Measurements from ENCODE around the gene CYP8B1. TPM values are rescaled to one million over a fixed set of nuclear protein-coding genes. Genes with fewer than 3 reads are reported as not detected.
A peak's percentile ranks its signal among the peaks of the same experiment; 100 is the strongest.

The CYP8B1 gene
- total and polyA plus RNA-seq, 2 donors: 0.10 TPM; not detected in 1

DNA sequence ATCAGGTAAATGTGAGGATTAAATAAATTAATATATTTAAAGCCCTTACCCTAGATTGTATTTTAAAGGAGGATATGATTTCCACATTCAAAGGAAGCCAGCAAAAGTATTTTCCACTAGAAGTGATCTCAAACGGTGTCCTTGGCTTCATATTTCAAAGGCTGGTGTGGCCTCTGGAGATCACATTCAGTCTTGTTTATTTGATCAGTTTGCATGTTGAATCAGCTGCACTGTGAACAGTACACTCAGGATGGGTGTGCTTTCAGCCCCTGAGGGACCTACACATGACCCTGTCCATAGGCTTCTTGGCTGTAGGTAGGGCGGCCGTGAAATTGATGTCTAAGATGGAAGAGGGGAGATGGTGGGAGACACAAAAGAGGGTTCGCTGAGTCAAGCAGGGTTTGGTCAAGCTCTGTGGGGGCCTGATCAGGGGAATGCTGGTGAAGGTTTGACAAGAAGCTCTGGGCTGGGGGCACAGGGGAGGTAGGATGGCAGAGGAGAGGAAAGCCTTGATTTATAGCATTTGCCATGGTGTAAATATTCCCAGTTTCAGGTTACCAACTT lies 21.9 kb downstream of the CYP8B1 start:
- no peaks in the 10 kb centered on the region for H3K36me3 ChIP-seq (ENCODE audit: insufficient read depth)
- no peak overlapping the region for H3K27ac ChIP-seq (ENCODE audit: low read depth)
- 76% methylated on average over 4 of the region's 4 CpGs for WGBS
- no peak for DNase-seq (ENCODE audit: extremely low spot score)
- H3K4me3 ChIP-seq (ENCODE audit: low read depth, low read length): no peak overlapping the region
- H3K4me1 ChIP-seq (ENCODE audit: insufficient read depth): no peaks in the 10 kb centered on the region

DNA sequence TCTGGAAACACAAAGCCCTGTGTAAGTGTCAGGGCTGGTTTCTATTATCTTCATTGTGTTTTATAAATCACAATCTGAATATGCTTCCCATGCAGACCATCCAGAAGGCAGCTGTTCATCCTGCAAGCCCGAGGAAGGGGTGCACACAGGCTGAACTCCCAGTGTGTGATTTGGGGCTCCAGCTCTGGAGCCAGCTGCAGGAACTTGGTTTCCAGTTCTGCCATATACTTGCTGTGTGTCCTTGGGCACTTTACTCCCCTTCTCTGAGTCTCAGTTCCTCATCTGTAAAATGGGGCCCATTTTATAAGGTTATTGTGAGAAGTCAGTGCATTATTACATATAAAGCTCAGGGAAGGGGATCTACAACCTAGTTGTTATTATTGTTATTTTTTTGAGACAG lies 22.6 kb downstream of the CYP8B1 start:
- 53% methylated on average over 1 of the region's 1 CpG for WGBS
- no peaks in the 10 kb centered on the region for H3K4me1 ChIP-seq (ENCODE audit: insufficient read depth)
- H3K27ac ChIP-seq (ENCODE audit: low read depth): no peak overlapping the region
- H3K36me3 ChIP-seq (ENCODE audit: insufficient read depth): no peaks in the 10 kb centered on the region
- no peak for DNase-seq (ENCODE audit: extremely low spot score)
- H3K4me3 ChIP-seq (ENCODE audit: low read depth, low read length): no peak overlapping the region

DNA sequence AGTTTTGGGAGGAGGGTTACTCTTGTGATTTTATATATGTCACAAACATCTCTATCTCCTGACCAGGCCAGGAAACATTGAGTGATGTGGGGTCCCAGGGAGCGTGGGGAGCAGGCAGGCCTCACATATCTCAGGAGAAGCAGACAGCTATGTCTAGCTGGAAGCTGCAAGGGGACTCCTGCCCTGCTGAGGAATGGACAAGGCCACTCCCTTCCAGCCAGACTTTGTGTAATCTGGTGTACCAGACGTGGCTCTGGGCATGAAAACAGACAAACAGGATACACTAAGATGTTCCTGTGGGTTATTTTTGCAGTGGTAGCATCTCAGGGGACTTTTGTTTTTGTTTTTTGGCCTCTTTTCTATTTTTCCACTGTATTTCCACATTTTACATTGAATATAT lies 23.2 kb downstream of the CYP8B1 start:
- H3K27ac ChIP-seq (ENCODE audit: low read depth): no peak overlapping the region
- 42% methylated on average over 2 of the region's 2 CpGs for WGBS

GRCh38 chr3:42851228-42851834 lies 24.3 kb downstream of the CYP8B1 start:
- no peak overlapping the region for H3K27ac ChIP-seq (ENCODE audit: low read depth)
- no peak for DNase-seq (ENCODE audit: extremely low spot score)
- H3K4me1 ChIP-seq (ENCODE audit: insufficient read depth): no peaks in the 10 kb centered on the region
- H3K4me3 ChIP-seq (ENCODE audit: low read depth, low read length): no peak overlapping the region
- no peaks in the 10 kb centered on the region for H3K36me3 ChIP-seq (ENCODE audit: insufficient read depth)
- 87% methylated on average over 6 of the region's 6 CpGs for WGBS

More for the DNA sequence above, 23.2 kb downstream of the CYP8B1 start:
- Histone ChIP-seq H3K4me1 (ENCODE audit: insufficient read depth) (no peaks in the 10 kb centered on the region), H3K36me3 (ENCODE audit: insufficient read depth) (no peaks in the 10 kb centered on the region), H3K4me3 (ENCODE audit: low read depth, low read length) (no peak overlapping the region)
- no peak for DNase-seq (ENCODE audit: extremely low spot score)

DNA sequence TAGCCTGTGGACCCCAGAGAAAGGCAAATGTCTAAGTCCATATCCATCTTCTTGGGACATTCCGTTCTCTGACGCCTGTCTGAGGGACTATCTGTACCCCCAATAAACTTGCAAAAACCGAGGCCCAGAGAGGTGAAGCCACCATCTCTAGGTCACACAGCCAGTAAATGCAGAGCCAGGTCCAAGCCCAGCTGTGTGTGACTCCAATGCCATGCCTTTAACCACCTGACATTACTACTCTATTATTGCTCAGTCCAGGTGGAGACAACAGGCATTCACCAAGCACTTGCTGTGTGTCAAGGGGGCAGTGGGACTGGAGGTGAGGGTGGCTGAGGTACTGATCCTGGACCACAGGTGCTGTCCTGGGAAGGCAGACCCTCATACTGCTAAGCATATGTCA lies 25.4 kb downstream of the CYP8B1 start:
- DNase-seq (ENCODE audit: extremely low spot score): no peak
- H3K4me3 ChIP-seq (ENCODE audit: low read depth, low read length): no peak overlapping the region
- 93% methylated on average over 3 of the region's 3 CpGs for WGBS
- no peak overlapping the region for H3K27ac ChIP-seq (ENCODE audit: low read depth)
- no peaks in the 10 kb centered on the region for H3K36me3 ChIP-seq (ENCODE audit: insufficient read depth)
- no peaks in the 10 kb centered on the region for H3K4me1 ChIP-seq (ENCODE audit: insufficient read depth)

DNA sequence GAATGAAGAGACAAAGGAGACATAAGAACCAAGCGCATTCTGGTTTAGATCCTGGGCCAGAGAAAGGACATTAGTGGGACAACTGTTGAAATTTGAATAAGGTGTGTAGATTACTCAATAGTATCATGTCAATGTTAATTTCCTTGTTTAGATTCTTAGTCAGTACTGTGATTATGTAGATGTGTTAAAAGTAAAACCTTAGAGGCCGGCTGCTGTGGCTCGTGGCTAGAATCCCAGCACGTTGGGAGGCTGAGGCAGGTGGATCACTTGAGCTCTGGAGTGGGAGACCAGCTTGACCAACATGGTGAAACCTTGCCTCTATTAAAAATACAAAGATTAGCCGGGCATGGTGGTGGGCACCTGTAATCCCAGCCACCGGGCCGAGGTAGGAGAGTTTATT lies 26.7 kb downstream of the CYP8B1 start:
- Histone ChIP-seq H3K4me1 (ENCODE audit: insufficient read depth) (no peaks in the 10 kb centered on the region), H3K27ac (ENCODE audit: low read depth) (no peak overlapping the region), H3K4me3 (ENCODE audit: low read depth, low read length) (no peak overlapping the region), H3K36me3 (ENCODE audit: insufficient read depth) (no peaks in the 10 kb centered on the region)
- no peak for DNase-seq (ENCODE audit: extremely low spot score)
- 97% methylated on average over 7 of the region's 7 CpGs for WGBS

- Histone ChIP-seq H3K4me3 (ENCODE audit: low read depth, low read length) (no peak overlapping the region), H3K36me3 (ENCODE audit: insufficient read depth) (no peaks in the 10 kb centered on the region), H3K4me1 (ENCODE audit: insufficient read depth) (no peaks in the 10 kb centered on the region), H3K27ac (ENCODE audit: low read depth) (no peak overlapping the region)
- 61% methylated on average over 4 of the region's 4 CpGs for WGBS
- DNase-seq (ENCODE audit: extremely low spot score): no peak
Measured at GRCh38 chr3:42847731-42848130, 27.9 kb downstream of the CYP8B1 start.

DNA sequence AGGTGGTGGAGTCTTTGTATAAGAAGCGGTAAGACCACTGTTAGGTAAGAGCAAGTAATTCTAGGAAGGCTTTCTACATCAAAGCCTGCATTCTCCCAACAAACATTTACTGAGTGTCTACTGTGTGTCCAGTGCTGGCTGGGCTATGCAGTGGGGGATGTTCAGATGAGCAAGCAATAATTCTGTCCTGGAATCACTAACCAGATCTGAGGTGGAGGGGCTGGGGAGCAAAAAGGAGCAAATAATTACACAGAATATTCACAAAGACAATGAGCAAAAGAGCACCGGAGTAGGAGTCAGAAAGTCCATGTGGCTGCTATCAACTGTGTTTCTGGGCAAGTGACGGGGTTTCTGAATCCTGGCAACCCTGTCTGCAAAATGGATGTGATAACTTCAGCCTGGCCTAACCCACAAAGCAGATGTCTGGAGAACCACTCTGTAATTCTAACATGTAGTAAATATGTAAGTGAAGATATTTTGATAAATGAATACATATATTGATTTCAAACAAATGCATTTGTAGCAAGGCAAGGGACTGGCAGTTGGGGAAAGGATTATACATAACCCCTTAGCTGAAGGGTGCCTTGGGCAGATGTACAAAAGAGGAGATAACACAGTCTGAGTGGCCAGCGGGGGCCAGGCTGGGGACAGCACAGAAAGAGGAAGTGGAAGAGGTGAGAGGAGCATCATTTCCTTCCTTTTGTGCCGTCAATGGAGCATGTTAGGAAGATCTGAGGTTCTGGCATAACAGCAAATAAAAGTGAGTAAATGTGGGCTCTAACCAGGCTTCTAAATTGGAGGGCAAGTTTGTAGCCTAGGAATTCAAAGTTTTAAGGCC lies 28.8 kb downstream of the CYP8B1 start:
- H3K4me3 ChIP-seq (ENCODE audit: low read depth, low read length): no peak overlapping the region
- H3K4me1 ChIP-seq (ENCODE audit: insufficient read depth): no peaks in the 10 kb centered on the region
- no peak for DNase-seq (ENCODE audit: extremely low spot score)
- no peaks in the 10 kb centered on the region for H3K36me3 ChIP-seq (ENCODE audit: insufficient read depth)
- H3K27ac ChIP-seq (ENCODE audit: low read depth): no peak overlapping the region
- WGBS: 38% methylated on average over 5 of the region's 5 CpGs

GRCh38 chr3:42844815-42845214 lies 30.9 kb downstream of the CYP8B1 start:
- Histone ChIP-seq H3K4me1 (ENCODE audit: insufficient read depth) (no peaks in the 10 kb centered on the region), H3K27ac (ENCODE audit: low read depth) (no peak overlapping the region), H3K4me3 (ENCODE audit: low read depth, low read length) (no peak overlapping the region), H3K36me3 (ENCODE audit: insufficient read depth) (no peaks in the 10 kb centered on the region)
- DNase-seq (ENCODE audit: extremely low spot score): no peak
- 84% methylated on average over 4 of the region's 4 CpGs for WGBS

DNA sequence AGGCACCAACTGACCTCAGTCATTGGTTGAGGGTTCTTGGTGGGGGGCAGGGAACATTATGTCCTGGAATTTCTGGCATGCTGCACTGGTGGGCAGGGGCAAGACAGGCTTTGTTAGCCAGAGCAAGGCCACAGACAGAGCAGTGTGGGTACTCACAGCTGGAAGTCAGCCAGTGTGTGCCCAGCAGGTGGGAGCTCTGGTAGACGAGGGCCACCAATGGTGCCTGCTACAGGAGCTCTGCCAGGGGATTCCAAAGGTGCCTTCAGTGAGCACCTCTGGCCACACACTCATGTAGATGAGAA lies 31.3 kb downstream of the CYP8B1 start:
- H3K4me1 ChIP-seq (ENCODE audit: insufficient read depth): no peaks in the 10 kb centered on the region
- WGBS: 83% methylated on average over 1 of the region's 1 CpG
- H3K4me3 ChIP-seq (ENCODE audit: low read depth, low read length): no peak overlapping the region

GRCh38 chr3:42843713-42844411 lies 31.8 kb downstream of the CYP8B1 start:
- no peaks in the 10 kb centered on the region for H3K36me3 ChIP-seq (ENCODE audit: insufficient read depth)
- 66% methylated on average over 6 of the region's 6 CpGs for WGBS
- H3K4me3 ChIP-seq (ENCODE audit: low read depth, low read length): no peak overlapping the region
- DNase-seq (ENCODE audit: extremely low spot score): no peak
- H3K27ac ChIP-seq (ENCODE audit: low read depth): no peak overlapping the region
- no peaks in the 10 kb centered on the region for H3K4me1 ChIP-seq (ENCODE audit: insufficient read depth)

More for the DNA sequence above, 31.3 kb downstream of the CYP8B1 start:
- no peak for DNase-seq (ENCODE audit: extremely low spot score)
- no peak overlapping the region for H3K27ac ChIP-seq (ENCODE audit: low read depth)
- H3K36me3 ChIP-seq (ENCODE audit: insufficient read depth): no peaks in the 10 kb centered on the region

GRCh38 chr3:42841332-42841731 lies 34.3 kb downstream of the CYP8B1 start:
- Histone ChIP-seq H3K27ac (ENCODE audit: low read depth) (no peak overlapping the region), H3K4me1 (ENCODE audit: insufficient read depth) (no peaks in the 10 kb centered on the region), H3K4me3 (ENCODE audit: low read depth, low read length) (no peak overlapping the region), H3K36me3 (ENCODE audit: insufficient read depth) (no peaks in the 10 kb centered on the region)
- 70% methylated on average over 1 of the region's 1 CpG for WGBS
- no peak for DNase-seq (ENCODE audit: extremely low spot score)

DNA sequence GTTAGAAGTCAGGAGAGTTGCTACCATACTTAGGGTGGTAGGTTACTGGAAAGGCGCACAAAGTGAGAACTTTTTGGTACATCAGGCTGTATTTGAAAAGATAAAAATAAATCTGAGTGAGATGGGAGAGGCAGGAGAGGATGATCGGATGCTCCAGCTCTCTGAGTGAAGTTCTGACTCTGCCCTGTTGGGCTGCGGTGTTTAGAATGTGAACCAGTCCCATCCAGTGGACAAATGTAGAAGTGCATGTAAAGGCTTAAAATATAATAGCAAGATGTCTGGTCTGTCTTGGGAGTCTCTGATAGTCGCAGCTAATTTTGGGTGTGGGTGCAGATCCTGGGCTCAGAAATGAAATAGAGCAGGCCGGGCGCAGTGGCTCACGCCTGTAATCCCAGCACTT lies 36.1 kb downstream of the CYP8B1 start:
- WGBS: 31% methylated on average over 7 of the region's 7 CpGs
- no peaks in the 10 kb centered on the region for H3K4me1 ChIP-seq (ENCODE audit: insufficient read depth)
- no peak overlapping the region for H3K27ac ChIP-seq (ENCODE audit: low read depth)
- DNase-seq (ENCODE audit: extremely low spot score): peak; percentile 45
- no peak overlapping the region for H3K4me3 ChIP-seq (ENCODE audit: low read depth, low read length)
- no peaks in the 10 kb centered on the region for H3K36me3 ChIP-seq (ENCODE audit: insufficient read depth)

GRCh38 chr3:42838571-42838970 lies 37.1 kb downstream of the CYP8B1 start:
- no peaks in the 10 kb centered on the region for H3K36me3 ChIP-seq (ENCODE audit: insufficient read depth)
- no peak overlapping the region for H3K4me3 ChIP-seq (ENCODE audit: low read depth, low read length)
- H3K4me1 ChIP-seq (ENCODE audit: insufficient read depth): no peaks in the 10 kb centered on the region
- no peak overlapping the region for H3K27ac ChIP-seq (ENCODE audit: low read depth)
- DNase-seq (ENCODE audit: extremely low spot score): no peak
- 74% methylated on average over 4 of the region's 4 CpGs for WGBS
